Parathyroid adenoma (tissue), 2 donors: ENCODE measurements around the gene ACTBL2.

Experiments
- H2AFZ ChIP-seq: fragments of 300-600 bp; sonication (generic); one replicate; pipeline ENCODE4 v1.7.0; 2017; ENCODE audit warnings: antibody characterized with exemption, mild to moderate bottlenecking
- H3K27ac ChIP-seq: fragments of 300-600 bp; sonication (generic); one replicate; pipeline ENCODE4 v1.7.0; 2017
- H3K27me3 ChIP-seq: fragments of 300-600 bp; sonication (generic); one replicate; pipeline ENCODE4 v1.7.0; 2017; ENCODE audit warnings: low read length; ENCODE audit not compliant: control insufficient read depth, insufficient read depth
- H3K36me3 ChIP-seq: fragments of 300-600 bp; sonication (generic); one replicate; pipeline ENCODE4 v1.7.0; 2017; ENCODE audit warnings: low read length; ENCODE audit not compliant: control insufficient read depth, insufficient read depth
- H3K4me1 ChIP-seq: fragments of 300-600 bp; sonication (generic); one replicate; pipeline ENCODE4 v1.7.0; 2017; ENCODE audit warnings: control low read depth
- H3K4me2 ChIP-seq: fragments of 300-600 bp; sonication (generic); one replicate; pipeline ENCODE4 v1.7.0; 2017; ENCODE audit warnings: low read length
- H3K4me3 ChIP-seq: fragments of 300-600 bp; sonication (generic); one replicate; pipeline ENCODE4 v1.7.0; 2017; ENCODE audit warnings: low read depth, low read length
- H3K79me2 ChIP-seq: fragments of 300-600 bp; sonication (generic); one replicate; pipeline ENCODE4 v1.7.0; 2017; ENCODE audit warnings: control low read depth
- H3K9ac ChIP-seq: fragments of 300-600 bp; sonication (generic); one replicate; pipeline ENCODE4 v1.7.0; 2017; ENCODE audit warnings: mild to moderate bottlenecking
- H3K9me3 ChIP-seq: fragments of 300-600 bp; sonication (generic); one replicate; pipeline ENCODE4 v1.7.0; 2017; ENCODE audit warnings: low read length; ENCODE audit not compliant: control insufficient read depth
- TF ChIP-seq, protein P1 (sequence below): fragments of 300-600 bp; sonication (generic); IDR thresholded peaks from one replicate; pipeline ENCODE4 v1.7.0; 2017; ENCODE audit warnings: antibody characterized with exemption, mild to moderate bottlenecking
- donor health status: primary hyperparathyroidism.

Gene ACTBL2

GRCh38 chr5:57448287-57448686, 34.3 kb downstream of the ACTBL2 start:
- no peaks in the 10 kb centered on the region for H3K9me3 ChIP-seq
- no peak overlapping the region for H3K9ac ChIP-seq
- no peak overlapping the region for H2AFZ ChIP-seq
- no peaks in the 10 kb centered on the region for H3K27me3 ChIP-seq
- H3K4me2 ChIP-seq: no peak overlapping the region
- no peaks in the 10 kb centered on the region for H3K4me1 ChIP-seq
- no peak overlapping the region for H3K4me3 ChIP-seq
- H3K79me2 ChIP-seq: no peaks in the 10 kb centered on the region
- TF ChIP-seq, protein P1, sequence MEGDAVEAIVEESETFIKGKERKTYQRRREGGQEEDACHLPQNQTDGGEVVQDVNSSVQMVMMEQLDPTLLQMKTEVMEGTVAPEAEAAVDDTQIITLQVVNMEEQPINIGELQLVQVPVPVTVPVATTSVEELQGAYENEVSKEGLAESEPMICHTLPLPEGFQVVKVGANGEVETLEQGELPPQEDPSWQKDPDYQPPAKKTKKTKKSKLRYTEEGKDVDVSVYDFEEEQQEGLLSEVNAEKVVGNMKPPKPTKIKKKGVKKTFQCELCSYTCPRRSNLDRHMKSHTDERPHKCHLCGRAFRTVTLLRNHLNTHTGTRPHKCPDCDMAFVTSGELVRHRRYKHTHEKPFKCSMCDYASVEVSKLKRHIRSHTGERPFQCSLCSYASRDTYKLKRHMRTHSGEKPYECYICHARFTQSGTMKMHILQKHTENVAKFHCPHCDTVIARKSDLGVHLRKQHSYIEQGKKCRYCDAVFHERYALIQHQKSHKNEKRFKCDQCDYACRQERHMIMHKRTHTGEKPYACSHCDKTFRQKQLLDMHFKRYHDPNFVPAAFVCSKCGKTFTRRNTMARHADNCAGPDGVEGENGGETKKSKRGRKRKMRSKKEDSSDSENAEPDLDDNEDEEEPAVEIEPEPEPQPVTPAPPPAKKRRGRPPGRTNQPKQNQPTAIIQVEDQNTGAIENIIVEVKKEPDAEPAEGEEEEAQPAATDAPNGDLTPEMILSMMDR: no peak
- no peak overlapping the region for H3K27ac ChIP-seq
- no peaks in the 10 kb centered on the region for H3K36me3 ChIP-seq

DNA sequence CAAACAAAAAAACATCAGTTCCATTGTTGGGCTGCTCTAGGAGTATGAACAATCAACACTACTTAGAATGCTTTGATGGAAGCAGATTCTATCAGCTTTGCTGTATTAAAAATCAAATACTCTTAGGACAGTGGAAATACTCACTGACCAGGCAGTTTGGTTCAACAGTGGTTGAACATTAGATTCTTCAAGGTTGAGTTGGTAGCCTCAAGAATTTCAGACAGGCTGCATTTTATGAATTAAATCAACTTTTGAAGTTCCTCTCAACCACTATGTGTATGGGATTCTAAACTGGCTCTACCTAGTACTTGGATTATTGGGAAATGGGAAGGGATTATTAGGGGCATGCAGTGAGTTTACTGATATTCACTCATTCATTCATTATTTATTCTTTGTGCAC, 35.0 kb downstream of the ACTBL2 start:
- Histone ChIP-seq H3K27me3 (no peaks in the 10 kb centered on the region), H3K36me3 (no peaks in the 10 kb centered on the region), H3K4me1 (no peaks in the 10 kb centered on the region), H3K9ac (no peak overlapping the region), H3K27ac (no peak overlapping the region), H3K4me3 (no peak overlapping the region), H3K4me2 (no peak overlapping the region), H3K9me3 (no peaks in the 10 kb centered on the region), H2AFZ (no peak overlapping the region), H3K79me2 (no peaks in the 10 kb centered on the region)
- TF ChIP-seq, protein P1: no peak

GRCh38 chr5:57446966-57447365, 35.6 kb downstream of the ACTBL2 start:
- Histone ChIP-seq H3K4me3 (no peak overlapping the region), H2AFZ (no peak overlapping the region), H3K4me2 (no peak overlapping the region), H3K9me3 (no peaks in the 10 kb centered on the region), H3K4me1 (no peaks in the 10 kb centered on the region), H3K36me3 (no peaks in the 10 kb centered on the region), H3K27ac (no peak overlapping the region), H3K79me2 (no peaks in the 10 kb centered on the region), H3K9ac (no peak overlapping the region), H3K27me3 (no peaks in the 10 kb centered on the region)
- TF ChIP-seq, protein P1: no peak

DNA sequence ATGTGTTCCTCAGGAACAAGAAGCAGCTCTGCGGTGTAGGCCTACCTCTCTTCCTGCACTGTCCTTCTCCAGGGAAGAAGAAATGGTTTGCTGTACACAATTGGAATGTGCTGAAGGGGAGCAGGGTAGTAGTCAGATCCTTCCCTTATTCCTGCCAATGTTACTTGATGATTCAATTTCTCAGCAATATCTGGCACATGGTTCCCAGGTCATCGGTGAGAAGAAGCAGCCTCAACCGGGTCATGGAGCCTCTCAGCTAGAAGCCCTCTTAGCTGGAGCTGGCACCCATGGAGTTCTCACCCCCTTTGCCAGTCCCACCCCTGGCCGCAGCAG, 36.9 kb downstream of the ACTBL2 start:
- Histone ChIP-seq H3K9me3 (no peaks in the 10 kb centered on the region), H2AFZ (no peak overlapping the region), H3K27me3 (no peaks in the 10 kb centered on the region), H3K36me3 (no peaks in the 10 kb centered on the region), H3K27ac (no peak overlapping the region), H3K9ac (no peak overlapping the region), H3K79me2 (no peaks in the 10 kb centered on the region), H3K4me2 (no peak overlapping the region), H3K4me3 (no peak overlapping the region), H3K4me1 (no peaks in the 10 kb centered on the region)
- TF ChIP-seq, protein P1: no peak

DNA sequence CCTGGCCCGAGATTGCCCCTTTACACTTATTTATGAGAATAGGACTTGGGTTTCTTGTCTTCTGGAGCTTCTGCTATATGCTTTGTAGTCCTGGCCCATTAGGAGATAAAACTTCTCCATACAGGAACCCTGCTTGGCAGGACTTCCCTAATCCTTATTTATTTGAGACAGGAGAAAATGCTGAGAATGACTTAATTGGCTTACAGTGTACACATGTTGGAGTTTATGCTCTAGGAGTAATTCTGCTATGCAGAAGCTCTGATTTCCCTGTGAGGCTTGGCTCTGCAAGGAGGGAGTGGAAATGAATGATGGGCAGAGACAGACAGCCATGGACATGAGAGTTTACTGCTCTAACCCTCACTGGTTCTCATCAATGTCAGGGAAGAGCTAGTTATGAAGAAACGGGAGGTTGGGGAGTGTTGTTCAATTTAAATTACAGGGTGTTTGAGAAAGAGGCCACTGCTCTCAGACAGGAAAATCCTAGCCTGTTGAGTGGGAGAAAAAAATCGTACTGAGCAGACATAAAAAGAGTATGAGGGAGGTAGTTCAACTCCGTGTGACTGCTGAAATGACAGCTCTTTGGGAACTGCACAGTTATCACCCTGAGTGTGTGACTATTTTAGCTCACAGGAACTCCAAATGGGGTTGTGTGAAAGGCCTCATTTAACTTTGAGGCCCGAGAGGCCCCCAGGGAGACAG, 37.5 kb downstream of the ACTBL2 start:
- H3K4me1 ChIP-seq: no peaks in the 10 kb centered on the region
- no peaks in the 10 kb centered on the region for H3K36me3 ChIP-seq
- no peak overlapping the region for H3K4me2 ChIP-seq
- H3K27me3 ChIP-seq: no peaks in the 10 kb centered on the region
- H3K79me2 ChIP-seq: no peaks in the 10 kb centered on the region
- H2AFZ ChIP-seq: no peak overlapping the region
- no peaks in the 10 kb centered on the region for H3K9me3 ChIP-seq
- H3K27ac ChIP-seq: no peak overlapping the region
- no peak overlapping the region for H3K4me3 ChIP-seq
- H3K9ac ChIP-seq: no peak overlapping the region
- TF ChIP-seq, protein P1: no peak
